ENCODE results near the gene PPP1R3G. TPM values are rescaled to one million over a fixed set of nuclear protein-coding genes. Genes with fewer than 3 reads are reported as not detected.

The PPP1R3G gene
- total RNA-seq, 1 donor from 2014 or later: 2.5 TPM

GRCh38 chr6:5105146-5105545 is 20.0 kb downstream of the PPP1R3G start:
- no peak for TF ChIP-seq CTCF (conservative IDR thresholded peaks at IDR 0.05; ENCODE audit: low read depth, low read length)
- no peak for DNase-seq (ENCODE audit: low read depth)

DNA sequence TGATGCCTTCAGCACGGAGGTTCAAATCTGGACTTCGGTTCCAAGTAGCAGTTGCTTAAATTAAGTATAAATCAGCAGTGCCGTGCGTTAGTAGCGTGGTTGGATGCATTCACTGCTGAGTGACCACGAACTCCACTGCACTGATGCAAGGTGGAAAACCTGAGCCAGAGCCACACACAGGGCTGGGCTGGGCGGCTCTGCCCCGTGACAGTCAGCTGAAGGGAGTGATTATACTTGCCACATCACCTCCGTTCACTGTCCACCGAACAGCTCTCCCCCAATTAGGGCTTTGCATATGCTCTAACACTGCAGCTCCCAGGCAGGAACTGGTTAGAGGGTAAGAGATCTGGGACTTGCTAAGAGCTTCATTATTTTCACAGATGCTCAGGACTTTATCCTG is 22.2 kb downstream of the PPP1R3G start:
- no peak overlapping the region for H3K4me3 ChIP-seq (ENCODE audit: low read depth, low read length)
- TF ChIP-seq CTCF (conservative IDR thresholded peaks at IDR 0.05; ENCODE audit: low read depth, low read length): no peak
- DNase-seq (ENCODE audit: low read depth): no peak

More at GRCh38 chr6:5105146-5105545, 20.0 kb downstream of the PPP1R3G start:
- H3K4me3 ChIP-seq (ENCODE audit: low read depth, low read length): no peak overlapping the region

- H3K4me3 ChIP-seq (ENCODE audit: low read depth, low read length): no peak overlapping the region
- no peak for TF ChIP-seq CTCF (conservative IDR thresholded peaks at IDR 0.05; ENCODE audit: low read depth, low read length)
- no peak for DNase-seq (ENCODE audit: low read depth)
Observed at GRCh38 chr6:5108068-5108467, 22.9 kb downstream of the PPP1R3G start.

DNA sequence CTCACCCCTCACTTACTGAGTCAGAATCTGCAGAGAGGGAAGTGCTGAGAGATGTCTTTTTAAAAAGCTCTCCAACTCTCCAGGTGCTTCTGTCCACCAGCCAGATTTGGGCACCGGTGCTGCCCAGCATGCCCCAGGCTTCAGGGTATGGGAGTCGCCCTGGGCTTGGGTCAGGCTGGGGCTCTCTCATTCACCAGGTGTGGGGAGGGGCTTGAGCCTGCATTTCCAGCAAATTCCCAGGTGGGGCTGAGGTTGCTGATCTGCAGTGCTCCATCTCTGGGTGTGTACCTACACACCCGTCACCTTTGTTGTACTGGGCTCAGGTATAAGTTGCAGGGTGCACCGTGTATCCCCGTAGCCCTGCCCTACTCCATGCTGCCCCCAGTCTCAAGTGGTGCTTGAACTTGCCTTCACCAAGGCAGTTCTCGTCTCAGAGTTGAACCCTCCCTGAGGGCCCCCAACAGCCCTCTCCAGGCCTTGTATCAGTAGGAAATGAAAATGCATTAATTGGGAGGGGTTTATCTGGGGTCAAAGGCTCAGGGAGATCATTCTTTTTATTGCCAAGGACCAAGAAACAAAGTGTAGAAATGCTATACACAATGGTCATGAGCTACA is 23.5 kb downstream of the PPP1R3G start:
- no peak overlapping the region for H3K4me3 ChIP-seq (ENCODE audit: low read depth, low read length)
- TF ChIP-seq CTCF (conservative IDR thresholded peaks at IDR 0.05; ENCODE audit: low read depth, low read length): no peak
- DNase-seq (ENCODE audit: low read depth): no peak

GRCh38 chr6:5109436-5109835 is 24.3 kb downstream of the PPP1R3G start:
- no peak for DNase-seq (ENCODE audit: low read depth)
- no peak for TF ChIP-seq CTCF (conservative IDR thresholded peaks at IDR 0.05; ENCODE audit: low read depth, low read length)
- no peak overlapping the region for H3K4me3 ChIP-seq (ENCODE audit: low read depth, low read length)

- DNase-seq (ENCODE audit: low read depth): no peak
- no peak overlapping the region for H3K4me3 ChIP-seq (ENCODE audit: low read depth, low read length)
- no peak for TF ChIP-seq CTCF (conservative IDR thresholded peaks at IDR 0.05; ENCODE audit: low read depth, low read length)
Observed at GRCh38 chr6:5110246-5110645, 25.1 kb downstream of the PPP1R3G start.

DNA sequence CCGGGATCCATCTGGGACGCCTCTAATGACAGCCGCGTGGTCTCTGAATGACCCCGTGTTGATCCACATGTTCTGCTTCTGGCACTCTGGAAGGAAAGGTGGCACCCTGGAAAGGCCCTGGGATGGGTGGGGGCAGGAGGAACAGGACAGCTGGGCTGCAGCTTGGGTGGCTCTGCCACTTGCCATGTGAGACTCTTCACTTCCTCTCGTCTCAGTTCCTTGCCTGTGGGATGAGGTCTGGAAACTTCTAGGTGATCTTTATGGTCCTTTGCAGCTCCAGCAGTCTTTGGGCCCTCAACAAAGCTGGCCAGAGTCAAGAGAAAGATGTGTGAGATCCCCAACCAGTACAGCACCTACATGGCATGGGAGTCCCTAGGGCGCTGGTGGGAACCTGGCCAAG is 26.5 kb downstream of the PPP1R3G start:
- no peak for TF ChIP-seq CTCF (conservative IDR thresholded peaks at IDR 0.05; ENCODE audit: low read depth, low read length)
- no peak overlapping the region for H3K4me3 ChIP-seq (ENCODE audit: low read depth, low read length)

More for the DNA sequence above, 26.5 kb downstream of the PPP1R3G start:
- no peak for DNase-seq (ENCODE audit: low read depth)

Measured in epithelial cell of proximal tubule (primary cell).